Skeletal muscle satellite cell (primary cell): Measurements from ENCODE around the gene NFIB. TPM values are rescaled to one million over a fixed set of nuclear protein-coding genes. Genes with fewer than 3 reads are reported as not detected.

Experiments used
- H3K27me3 ChIP-seq: 2 replicates; pipeline ENCODE4 v1.7.0; 2013; ENCODE audit warnings: low read length; ENCODE audit not compliant: control insufficient read depth, insufficient read depth
- H3K36me3 ChIP-seq: 2 replicates; pipeline ENCODE4 v1.7.0; 2013; ENCODE audit warnings: mild to moderate bottlenecking, control low read depth, low read length; ENCODE audit not compliant: insufficient read depth
- H3K4me1 ChIP-seq: 2 replicates; pipeline ENCODE4 v1.7.0; 2013; ENCODE audit warnings: low read length; ENCODE audit not compliant: control insufficient read depth, insufficient read depth
- H3K4me2 ChIP-seq: 2 replicates; pipeline ENCODE4 v1.7.0; 2013; ENCODE audit warnings: mild to moderate bottlenecking, low read length
- H3K4me3 ChIP-seq: 2 replicates; pipeline ENCODE4 v1.7.0; 2013; ENCODE audit warnings: low read length
- H3K9ac ChIP-seq: 2 replicates; pipeline ENCODE4 v1.7.0; 2013; ENCODE audit warnings: mild to moderate bottlenecking, low read depth, low read length, moderate library complexity
- H3K9me3 ChIP-seq: replicated peaks from 2 replicates; pipeline ENCODE4 v1.7.0; 2013; ENCODE audit warnings: mild to moderate bottlenecking, control low read depth, low read length
- total RNA-seq: library from RNA; depleted of rRNA; stranded (reverse); fragments of >200 nt; gene quantifications from 2 replicates; pipeline ENCODE4 v1.2.3, GENCODE V29; 2012; rRNA removed

The NFIB gene
- total RNA-seq: 37.1 and 39.5 TPM in 2 replicates

- Histone ChIP-seq H3K9me3 (no peaks in the 10 kb centered on the region), H3K36me3 (no peaks in the 10 kb centered on the region), H3K27me3 (peaks cover 4% of the 10 kb centered on the region), H3K4me3 (peak within 1 kb of the TSS; percentile 95), H3K4me2 (peak within 1 kb of the TSS; percentile 88), H3K4me1 (peaks cover 26% of the 10 kb centered on the region), H3K9ac (peak within 1 kb of the TSS; percentile 89)
Measured at GRCh38 chr9:14313951-14314423, at the start of gene NFIB. Gene NFIB (minus strand): TSS chr9:14314141. CDS start chr9:14313511, 630 bp downstream.

GRCh38 chr9:14362175-14362574 is 48.2 kb upstream of the NFIB start:
- no peak overlapping the region for H3K9ac ChIP-seq
- H3K4me2 ChIP-seq: no peak overlapping the region
- no peak overlapping the region for H3K4me3 ChIP-seq
- peaks cover 38% of the 10 kb centered on the region for H3K4me1 ChIP-seq
- peaks cover 4% of the 10 kb centered on the region for H3K27me3 ChIP-seq
- H3K9me3 ChIP-seq: no peaks in the 10 kb centered on the region
- no peaks in the 10 kb centered on the region for H3K36me3 ChIP-seq

GRCh38 chr9:14361074-14361473 is 47.1 kb upstream of the NFIB start:
- Histone ChIP-seq H3K9me3 (no peaks in the 10 kb centered on the region), H3K27me3 (peaks cover 15% of the 10 kb centered on the region), H3K36me3 (no peaks in the 10 kb centered on the region)

DNA sequence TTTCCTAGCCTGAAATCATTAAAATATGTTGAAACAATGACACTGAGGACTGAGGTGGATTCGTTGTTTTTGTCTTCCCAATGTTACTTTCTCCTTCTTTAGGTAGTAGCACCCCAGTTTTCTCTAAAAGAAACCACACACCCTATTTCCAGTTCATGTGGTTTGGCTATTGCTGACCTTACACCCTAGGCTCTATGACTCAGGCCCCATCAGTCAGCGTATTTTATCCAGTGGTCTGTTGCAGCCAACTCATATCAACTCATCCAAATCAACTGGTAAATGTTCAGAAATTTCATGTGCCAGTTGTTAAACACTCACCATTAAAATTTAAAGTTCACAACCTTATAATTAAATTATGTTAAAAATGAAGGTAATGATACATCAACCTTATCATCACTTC is 44.6 kb upstream of the NFIB start:
- Histone ChIP-seq H3K9me3 (no peaks in the 10 kb centered on the region), H3K4me1 (peaks cover 25% of the 10 kb centered on the region), H3K9ac (no peak overlapping the region), H3K4me3 (no peak overlapping the region), H3K4me2 (peak overlapping the region; percentile 18), H3K27me3 (peaks cover 37% of the 10 kb centered on the region), H3K36me3 (no peaks in the 10 kb centered on the region)

More at GRCh38 chr9:14361074-14361473, 47.1 kb upstream of the NFIB start:
- Histone ChIP-seq H3K4me1 (peaks cover 34% of the 10 kb centered on the region), H3K4me3 (no peak overlapping the region), H3K4me2 (no peak overlapping the region), H3K9ac (no peak overlapping the region)

GRCh38 chr9:14356351-14357265 is 42.7 kb upstream of the NFIB start:
- H3K4me1 ChIP-seq: peaks cover 17% of the 10 kb centered on the region
- H3K9ac ChIP-seq: no peak overlapping the region
- H3K4me2 ChIP-seq: no peak overlapping the region
- H3K36me3 ChIP-seq: no peaks in the 10 kb centered on the region
- no peaks in the 10 kb centered on the region for H3K9me3 ChIP-seq
- peaks cover 48% of the 10 kb centered on the region for H3K27me3 ChIP-seq
- H3K4me3 ChIP-seq: no peak overlapping the region

GRCh38 chr9:14354201-14354600 is 40.3 kb upstream of the NFIB start:
- peaks cover 63% of the 10 kb centered on the region for H3K27me3 ChIP-seq
- no peak overlapping the region for H3K9ac ChIP-seq
- no peak overlapping the region for H3K4me2 ChIP-seq
- no peaks in the 10 kb centered on the region for H3K36me3 ChIP-seq
- no peak overlapping the region for H3K4me3 ChIP-seq
- H3K4me1 ChIP-seq: peaks cover 16% of the 10 kb centered on the region
- no peaks in the 10 kb centered on the region for H3K9me3 ChIP-seq

- no peak overlapping the region for H3K9ac ChIP-seq
- H3K4me3 ChIP-seq: peak overlapping the region; percentile 45
- peak overlapping the region; percentile 72 for H3K4me2 ChIP-seq
- H3K4me1 ChIP-seq: peaks cover 10% of the 10 kb centered on the region
- H3K36me3 ChIP-seq: no peaks in the 10 kb centered on the region
- H3K27me3 ChIP-seq: peaks cover 70% of the 10 kb centered on the region
- H3K9me3 ChIP-seq: no peaks in the 10 kb centered on the region
Measured at GRCh38 chr9:14353222-14354056, 39.5 kb upstream of the NFIB start.

- Histone ChIP-seq H3K36me3 (no peaks in the 10 kb centered on the region), H3K4me1 (peaks cover 15% of the 10 kb centered on the region), H3K9me3 (no peaks in the 10 kb centered on the region), H3K9ac (no peak overlapping the region), H3K27me3 (peaks cover 78% of the 10 kb centered on the region), H3K4me2 (peak overlapping the region; percentile 26), H3K4me3 (no peak overlapping the region)
Measured at GRCh38 chr9:14352503-14352902, 38.6 kb upstream of the NFIB start.

DNA sequence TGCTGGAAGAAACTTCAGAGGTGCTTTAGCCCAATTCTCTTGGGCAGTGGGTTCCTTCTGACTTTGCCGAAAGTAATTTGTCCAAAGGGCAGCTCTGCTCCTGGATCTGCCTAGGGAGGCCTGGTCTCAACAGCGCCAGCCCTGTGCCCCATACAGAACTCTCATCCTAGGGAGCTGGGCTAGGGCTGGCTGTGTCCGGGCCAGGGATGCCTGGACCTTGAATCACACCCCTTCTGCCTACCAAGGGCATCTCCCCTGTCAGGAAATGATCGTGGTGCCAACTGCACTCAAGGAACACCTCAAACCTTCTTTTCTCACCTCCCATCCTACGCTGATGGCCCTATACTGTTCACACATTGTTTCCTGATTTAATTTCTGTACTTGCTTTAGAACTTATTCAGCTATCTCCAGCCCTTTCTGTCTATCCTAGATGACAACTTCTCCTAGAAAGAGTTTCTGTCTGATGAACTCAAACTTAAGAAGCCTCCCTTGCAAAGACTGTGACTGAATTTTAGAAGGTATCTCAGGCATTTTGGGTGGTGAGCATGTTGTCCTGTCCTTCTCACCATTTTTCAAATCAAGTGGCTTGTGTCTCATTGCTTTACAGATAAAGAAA is 37.4 kb upstream of the NFIB start:
- Histone ChIP-seq H3K9ac (no peak overlapping the region), H3K4me1 (peaks cover 23% of the 10 kb centered on the region), H3K9me3 (no peaks in the 10 kb centered on the region), H3K4me3 (no peak overlapping the region), H3K4me2 (no peak overlapping the region), H3K36me3 (no peaks in the 10 kb centered on the region), H3K27me3 (peaks cover 79% of the 10 kb centered on the region)

- no peak overlapping the region for H3K4me2 ChIP-seq
- no peaks in the 10 kb centered on the region for H3K36me3 ChIP-seq
- H3K4me3 ChIP-seq: no peak overlapping the region
- peaks cover 23% of the 10 kb centered on the region for H3K4me1 ChIP-seq
- H3K9ac ChIP-seq: no peak overlapping the region
- no peaks in the 10 kb centered on the region for H3K9me3 ChIP-seq
- H3K27me3 ChIP-seq: peaks cover 80% of the 10 kb centered on the region
Measured at GRCh38 chr9:14350754-14351153, 36.8 kb upstream of the NFIB start.

DNA sequence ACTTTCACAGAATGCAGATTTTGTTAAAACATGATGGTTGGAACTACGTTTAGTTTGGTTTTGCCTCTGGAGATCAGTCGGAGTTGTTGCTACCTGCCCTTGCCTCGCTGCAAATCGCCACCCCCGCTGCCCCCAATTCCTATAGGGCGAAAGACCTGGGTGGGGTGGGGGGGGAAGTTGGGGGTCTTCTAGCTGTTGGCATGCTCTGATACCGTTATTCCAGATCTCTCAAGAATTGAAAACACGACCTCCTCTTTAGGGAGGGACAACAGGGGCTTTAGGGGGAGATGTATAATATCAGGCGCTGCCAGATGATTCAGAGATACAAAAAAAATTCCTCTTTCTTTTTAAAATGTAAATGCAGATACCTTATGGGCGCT is 36.4 kb upstream of the NFIB start:
- no peak overlapping the region for H3K4me3 ChIP-seq
- peaks cover 82% of the 10 kb centered on the region for H3K27me3 ChIP-seq
- H3K9ac ChIP-seq: no peak overlapping the region
- no peaks in the 10 kb centered on the region for H3K9me3 ChIP-seq
- peaks cover 23% of the 10 kb centered on the region for H3K4me1 ChIP-seq
- no peak overlapping the region for H3K4me2 ChIP-seq
- H3K36me3 ChIP-seq: no peaks in the 10 kb centered on the region
